Transverse colon (tissue), 4 donors: ENCODE results near the gene ZNRF4. TPM values are rescaled to one million over a fixed set of nuclear protein-coding genes. Genes with fewer than 3 reads are reported as not detected.
"Not testable (repeated sequence)": the region's sequence is repeated elsewhere in the genome, so short reads cannot be mapped to it uniquely, and the experiment has no call there.

ENCODE experiments used
- DNase-seq: peaks from one replicate; pipeline ENCODE4 v3.0.0-alpha.2; 2019
- H3K27ac ChIP-seq, 4 donors: fragments of 200-600 bp; sonication (generic); 2 replicates each; pipeline ENCODE4 v1.5.1; 2016 to 2018; ENCODE audit warnings: inconsistent platforms in 4 of 4
- H3K27me3 ChIP-seq: fragments of 200-600 bp; sonication (generic); 2 replicates; pipeline ENCODE4 v1.5.1; 2017; ENCODE audit warnings: inconsistent platforms
- H3K36me3 ChIP-seq, 4 donors: fragments of 200-600 bp; sonication (generic); 2 replicates each; pipeline ENCODE4 v1.5.1; 2017 to 2019; ENCODE audit warnings: inconsistent platforms in 4 of 4
- H3K4me1 ChIP-seq, 4 donors: fragments of 200-600 bp; sonication (generic); 2 replicates each; pipeline ENCODE4 v1.5.1; 2017 to 2020; ENCODE audit warnings: inconsistent platforms in 4 of 4
- H3K4me3 ChIP-seq, 4 donors: fragments of 200-600 bp; sonication (generic); 1 replicate in 1 of 4; 2 replicates in 3 of 4; pipeline versions ENCODE4 v1.5.1 to v1.6.1; 2017 to 2019; ENCODE audit warnings: inconsistent platforms in 4 of 4
- H3K9me3 ChIP-seq, 2 donors: fragments of 200-600 bp; sonication (generic); 2 replicates each; pipeline ENCODE4 v1.5.1; 2017 to 2019; ENCODE audit warnings: inconsistent platforms in 2 of 2
- CTCF ChIP-seq, 5 experiments: fragments of 200-600 bp in 3 of 5; fragments of 450-650 bp in 2 of 5; sonication (generic) in 3 of 5; IDR thresholded peaks; 1 replicate in 2 of 5; 2 replicates in 3 of 5; pipeline ENCODE4 v1.5.1; 2016 to 2017; ENCODE audit warnings: antibody characterized with exemption in 5 of 5, inconsistent platforms in 3 of 5, mild to moderate bottlenecking in 2 of 5, moderate library complexity in 1 of 5
- EP300 ChIP-seq: sonication (generic); formaldehyde crosslinking; IDR thresholded peaks from one replicate; pipeline ENCODE4 v1.6.1; 2017; ENCODE audit warnings: antibody characterized with exemption, low read depth
- POLR2A ChIP-seq: fragments of 450-650 bp; IDR thresholded peaks from one replicate; pipeline ENCODE4 v1.6.1; 2016; ENCODE audit warnings: antibody characterized with exemption, mild to moderate bottlenecking, moderate library complexity
- POLR2AphosphoS5 ChIP-seq, 3 donors: sonication (generic); formaldehyde crosslinking; IDR thresholded peaks; one replicate each; pipeline ENCODE4 v1.6.1; 2016; ENCODE audit warnings: antibody characterized with exemption in 3 of 3
- WGBS, 2 donors: methylation state at CpG; one replicate each; pipeline ENCODE4 v1.1.5; 2018; ENCODE audit warnings: low coverage in 1 of 2; 5-methylcytosine and 5-hydroxymethylcytosine counted together
- in situ Hi-C, 4 donors: fragments of 200-750 bp; cut with MboI; loops; one replicate each; pipeline versions ENCODE4 v1.15.0 to v1.15.1; 2017; ENCODE audit warnings: low sequenced_read_pairs in 3 of 4, low pct_ligation_motif_present in 1 of 4, low pct_unique_long_range_greater_than_20kb in 1 of 4
- intact Hi-C: fragments of 100-400 bp; cut with DNase I; formaldehyde crosslinking; loops from one replicate; pipeline ENCODE4 v1.15.1; 2023; ENCODE audit warnings: low total_unique reads
- total RNA-seq, 4 donors: library from RNA; depleted of rRNA; stranded (reverse); fragments of >200 nt; gene quantifications; one replicate each; pipeline ENCODE4 v1.1.0, GENCODE V29; 2016

ZNRF4 gene
- total RNA-seq, 4 donors from 2014 or later = not detected

GRCh38 chr19:5436948-5437306 lies 18.3 kb upstream of the ZNRF4 start:
- TF ChIP-seq POLR2AphosphoS5 (IDR thresholded peaks at IDR 0.05) (no peak), POLR2A (no peak), CTCF (IDR thresholded peaks at IDR 0.05) (no peak), EP300 (no peak)
- Histone ChIP-seq H3K36me3 (no peaks in the 10 kb centered on the region), H3K4me3 (no peak overlapping the region), H3K4me1 (no peaks in the 10 kb centered on the region), H3K9me3 (no peaks in the 10 kb centered on the region), H3K27ac (no peak overlapping the region), H3K27me3 (peaks cover 32% of the 10 kb centered on the region)
- intact Hi-C loops (no loop called here), in situ Hi-C loops (no loop called here)
- DNase-seq = no peak
- 28% methylated on average over 15 of the region's 15 CpGs; no CpG with 5 or more reads in 1 of the 2 donors for WGBS, 2 donors

GRCh38 chr19:5438756-5439155 lies 16.5 kb upstream of the ZNRF4 start:
- peaks cover 32% of the 10 kb centered on the region for H3K27me3 ChIP-seq
- H3K27ac ChIP-seq, intact Hi-C loops, DNase-seq, H3K4me1 ChIP-seq, H3K4me3 ChIP-seq, H3K9me3 ChIP-seq, in situ Hi-C loops, H3K36me3 ChIP-seq: not testable (repeated sequence)
- 80 to 89% methylated on average over 7 to 8 of the region's 8 CpGs for WGBS, 2 donors

GRCh38 chr19:5439452-5439851 lies 15.8 kb upstream of the ZNRF4 start:
- Histone ChIP-seq H3K36me3 (no peaks in the 10 kb centered on the region), H3K27ac (no peak overlapping the region), H3K27me3 (peaks cover 32% of the 10 kb centered on the region), H3K4me1 (no peaks in the 10 kb centered on the region), H3K9me3 (no peaks in the 10 kb centered on the region), H3K4me3 (no peak overlapping the region)
- TF ChIP-seq CTCF (IDR thresholded peaks at IDR 0.05) (no peak), POLR2AphosphoS5 (IDR thresholded peaks at IDR 0.05) (no peak), POLR2A (no peak), EP300 (no peak)
- no peak for DNase-seq
- intact Hi-C loops (no loop called here), in situ Hi-C loops (no loop called here)

- no peaks in the 10 kb centered on the region for H3K9me3 ChIP-seq
- no peak overlapping the region for H3K4me3 ChIP-seq
- 36 to 39% methylated on average over 1 of the region's 1 CpG for WGBS, 2 donors
- H3K27ac ChIP-seq = no peak overlapping the region
- H3K36me3 ChIP-seq = no peaks in the 10 kb centered on the region
- in situ Hi-C loops (no loop called here), intact Hi-C loops (no loop called here)
- H3K27me3 ChIP-seq = peaks cover 32% of the 10 kb centered on the region
- TF ChIP-seq POLR2AphosphoS5 (IDR thresholded peaks at IDR 0.05) (no peak), CTCF (IDR thresholded peaks at IDR 0.05) (no peak), POLR2A (no peak), EP300 (no peak)
- no peak for DNase-seq
- no peaks in the 10 kb centered on the region for H3K4me1 ChIP-seq
Observed at GRCh38 chr19:5440299-5440698, 14.9 kb upstream of the ZNRF4 start.

GRCh38 chr19:5443723-5444122 lies 11.5 kb upstream of the ZNRF4 start:
- in situ Hi-C loops = no loop called here
- no peak for TF ChIP-seq POLR2AphosphoS5 (IDR thresholded peaks at IDR 0.05)
- no peak for TF ChIP-seq CTCF (IDR thresholded peaks at IDR 0.05)
- no peak for TF ChIP-seq EP300
- no peak for TF ChIP-seq POLR2A
- Histone ChIP-seq H3K4me3 (no peak overlapping the region), H3K27ac (no peak overlapping the region), H3K27me3 (peaks cover 19% of the 10 kb centered on the region), H3K9me3 (no peaks in the 10 kb centered on the region), H3K4me1 (no peaks in the 10 kb centered on the region), H3K36me3 (no peaks in the 10 kb centered on the region)
- 80% methylated on average over 5 of the region's 5 CpGs; no CpG with 5 or more reads in 1 of the 2 donors for WGBS, 2 donors
- intact Hi-C loops = no loop called here
- no peak for DNase-seq
